Kidney (tissue), 14 donors: ENCODE results near the gene GRAP2. TPM values are rescaled to one million over a fixed set of nuclear protein-coding genes. Genes with fewer than 3 reads are reported as not detected.
A peak's percentile ranks its signal among the peaks of the same experiment; 100 is the strongest.

Experiments used
- DNase-seq, 5 donors: peaks; one replicate each; pipeline ENCODE4 v3.0.0-alpha.2; 2013 to 2020
- FAIRE-seq: peaks from 2 replicates; lab custom pipeline; 2012; peaks lifted over from hg19 to GRCh38; lab: Jason Lieb, UNC
- H3K27ac ChIP-seq, 2 donors: one replicate each; pipeline ENCODE4 v1.7.0; 2013; ENCODE audit warnings: low read depth in 2 of 2, low read length in 2 of 2, inconsistent platforms in 1 of 2
- H3K27me3 ChIP-seq: one replicate; pipeline ENCODE4 v1.7.1; 2013; ENCODE audit warnings: low read length, inconsistent platforms; ENCODE audit not compliant: control insufficient read depth, insufficient read depth
- H3K36me3 ChIP-seq, 3 donors: one replicate each; pipeline versions ENCODE4 v1.7.0 to v1.7.1; 2013; ENCODE audit warnings: low read length in 3 of 3, control low read depth in 1 of 3, inconsistent platforms in 1 of 3; ENCODE audit not compliant: insufficient read depth in 3 of 3, control insufficient read depth in 2 of 3
- H3K4me1 ChIP-seq, 3 donors: one replicate each; pipeline versions ENCODE4 v1.7.0 to v1.7.1; 2013; ENCODE audit warnings: low read length in 3 of 3, inconsistent platforms in 1 of 3, low read depth in 1 of 3; ENCODE audit not compliant: control insufficient read depth in 2 of 3, insufficient read depth in 2 of 3
- H3K4me3 ChIP-seq, 3 donors: one replicate each; pipeline versions ENCODE4 v1.7.0 to v1.8.1; 2013; ENCODE audit warnings: low read length in 3 of 3, control low read depth in 1 of 3, inconsistent platforms in 1 of 3
- H3K9ac ChIP-seq, 3 donors: one replicate each; pipeline versions ENCODE4 v1.7.0 to v1.7.1; 2013; ENCODE audit warnings: low read length in 3 of 3, control low read depth in 1 of 3, inconsistent platforms in 1 of 3
- H3K9me3 ChIP-seq, 3 donors: one replicate each; pipeline versions ENCODE4 v1.7.0 to v1.7.1; 2013; ENCODE audit warnings: low read length in 3 of 3, control low read depth in 1 of 3, inconsistent platforms in 1 of 3; ENCODE audit not compliant: control insufficient read depth in 2 of 3, insufficient read depth in 1 of 3
- intact Hi-C: fragments of 100-400 bp; cut with DNase I; formaldehyde crosslinking; loops from one replicate; pipeline ENCODE4 v1.11.1; 2022
- polyA plus RNA-seq: library from polyadenylated mRNA; stranded (reverse); fragments of 350-450 nt; fragmentation: Illumina TruSeq; extraction: RNeasy Lipid Tissue Mini Kit (QIAGEN cat#74804); gene quantifications from one replicate; pipeline ENCODE4 v1.2.3, GENCODE V29; 2014; ENCODE audit warnings: low read depth, low replicate concordance; ENCODE audit not compliant: insufficient read depth
- total RNA-seq: library from RNA; stranded (reverse); fragmentation: NEBNext Ultra II Directional; extraction: Animal tissue kit (Norgen Biotek cat#: 25700); gene quantifications from one replicate; pipeline ENCODE4 v1.2.1, GENCODE V29; 2021
- TF ChIP-seq, protein P1 (sequence below): IDR thresholded peaks from 3 replicates; pipeline ENCODE4 v1.5.1; 2012; ENCODE audit warnings: mild to moderate bottlenecking, moderate library complexity, borderline replicate concordance; ENCODE audit not compliant: insufficient read depth; ENCODE audit errors: extremely low read depth
- donor health status: control.
- donor health status: control.
- donor health status: control.
- donor health status: control.
- donor health status: control.
- donor health status: DM: yes; HTN: yes; CAD: no.
- donor health status: Normal renal cell carcinoma (clear cell type).

Gene GRAP2
- total and polyA plus RNA-seq, 2 donors from 2014 or later = 0.73 to 9.7 TPM

DNA sequence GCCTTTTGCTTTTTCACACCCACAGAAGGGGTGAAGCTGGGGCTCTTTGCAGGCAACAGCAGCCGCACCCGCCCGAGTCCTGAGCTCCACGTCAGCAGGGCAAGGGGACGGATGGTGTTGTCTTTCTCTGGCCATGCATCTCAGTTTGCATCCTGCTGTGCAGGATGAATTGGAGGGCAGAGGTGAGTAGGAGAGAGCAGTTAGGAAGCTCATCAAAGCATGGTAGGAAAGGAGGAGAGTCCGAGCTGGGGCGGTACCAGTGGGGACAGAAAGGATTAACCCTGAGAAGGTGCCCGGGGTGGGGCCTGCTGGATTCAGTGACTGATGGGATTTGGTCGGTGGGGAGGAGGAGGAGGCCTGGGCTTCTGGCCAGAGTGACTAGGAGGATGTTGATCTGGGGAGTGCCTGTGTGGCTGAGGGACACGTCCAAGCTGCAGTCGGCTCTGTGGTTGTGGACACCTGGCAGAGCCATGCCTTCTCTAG lies 108.4 kb downstream of the GRAP2 start:
- no peak for FAIRE-seq
- peaks cover 5% of the 10 kb centered on the region for H3K27me3 ChIP-seq
- H3K27ac ChIP-seq = no peak overlapping the region
- TF ChIP-seq, protein P1, sequence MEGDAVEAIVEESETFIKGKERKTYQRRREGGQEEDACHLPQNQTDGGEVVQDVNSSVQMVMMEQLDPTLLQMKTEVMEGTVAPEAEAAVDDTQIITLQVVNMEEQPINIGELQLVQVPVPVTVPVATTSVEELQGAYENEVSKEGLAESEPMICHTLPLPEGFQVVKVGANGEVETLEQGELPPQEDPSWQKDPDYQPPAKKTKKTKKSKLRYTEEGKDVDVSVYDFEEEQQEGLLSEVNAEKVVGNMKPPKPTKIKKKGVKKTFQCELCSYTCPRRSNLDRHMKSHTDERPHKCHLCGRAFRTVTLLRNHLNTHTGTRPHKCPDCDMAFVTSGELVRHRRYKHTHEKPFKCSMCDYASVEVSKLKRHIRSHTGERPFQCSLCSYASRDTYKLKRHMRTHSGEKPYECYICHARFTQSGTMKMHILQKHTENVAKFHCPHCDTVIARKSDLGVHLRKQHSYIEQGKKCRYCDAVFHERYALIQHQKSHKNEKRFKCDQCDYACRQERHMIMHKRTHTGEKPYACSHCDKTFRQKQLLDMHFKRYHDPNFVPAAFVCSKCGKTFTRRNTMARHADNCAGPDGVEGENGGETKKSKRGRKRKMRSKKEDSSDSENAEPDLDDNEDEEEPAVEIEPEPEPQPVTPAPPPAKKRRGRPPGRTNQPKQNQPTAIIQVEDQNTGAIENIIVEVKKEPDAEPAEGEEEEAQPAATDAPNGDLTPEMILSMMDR = no peak
- H3K4me3 ChIP-seq = no peak overlapping the region
- intact Hi-C loops = no loop called here
- peaks cover 0 to 18% (median 0%) of the 10 kb centered on the region in 3 donors for H3K4me1 ChIP-seq
- H3K36me3 ChIP-seq = no peaks in the 10 kb centered on the region
- peak in 4 of 5 donors; percentile 70 to 86 (median 78) for DNase-seq
- H3K9ac ChIP-seq = no peak overlapping the region
- H3K9me3 ChIP-seq = no peaks in the 10 kb centered on the region

DNA sequence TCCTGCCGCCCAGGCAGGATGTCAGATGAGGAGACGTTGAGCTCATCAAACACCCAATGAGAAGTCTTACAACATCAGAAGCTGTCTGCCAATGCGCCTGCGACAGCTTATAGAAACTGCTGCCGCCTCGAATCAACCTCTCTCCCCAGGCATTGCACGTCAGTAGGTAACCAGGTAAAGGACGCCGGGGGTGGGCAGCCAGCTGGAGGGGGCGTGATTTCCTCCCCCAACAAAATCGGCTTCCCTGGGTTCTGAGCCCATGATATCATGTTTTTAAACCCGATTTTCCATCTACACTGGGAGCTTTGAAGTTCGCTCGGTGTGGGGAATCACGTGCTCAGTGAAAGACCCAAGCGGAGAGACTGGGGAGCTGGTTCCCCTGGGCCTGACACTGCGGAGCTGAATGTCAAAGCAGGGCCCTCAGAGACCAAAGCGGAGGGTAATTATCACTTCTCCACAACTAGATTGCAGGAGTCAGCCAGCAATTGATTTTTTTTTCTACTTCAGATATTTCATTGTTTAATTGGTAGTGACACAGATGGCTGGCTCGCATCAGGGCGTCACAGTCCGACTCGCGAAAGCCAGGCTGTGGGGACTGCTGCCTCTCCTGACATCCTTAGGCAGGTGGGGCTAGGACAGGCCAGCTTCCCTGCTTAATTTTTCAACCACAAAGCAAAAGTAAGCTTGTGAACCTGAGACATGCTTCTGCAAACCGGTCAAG lies 109.2 kb downstream of the GRAP2 start:
- DNase-seq = peak in 1 of 5 donors; percentile 45
- intact Hi-C loops = no loop called here
- TF ChIP-seq, protein P1 = no peak
- H3K36me3 ChIP-seq = no peaks in the 10 kb centered on the region
- H3K9me3 ChIP-seq = no peaks in the 10 kb centered on the region
- H3K27ac ChIP-seq = no peak overlapping the region
- peaks cover 0 to 19% (median 0%) of the 10 kb centered on the region in 3 donors for H3K4me1 ChIP-seq
- no peak overlapping the region for H3K9ac ChIP-seq
- no peak overlapping the region for H3K4me3 ChIP-seq
- H3K27me3 ChIP-seq = peaks cover 5% of the 10 kb centered on the region
- FAIRE-seq = no peak

DNA sequence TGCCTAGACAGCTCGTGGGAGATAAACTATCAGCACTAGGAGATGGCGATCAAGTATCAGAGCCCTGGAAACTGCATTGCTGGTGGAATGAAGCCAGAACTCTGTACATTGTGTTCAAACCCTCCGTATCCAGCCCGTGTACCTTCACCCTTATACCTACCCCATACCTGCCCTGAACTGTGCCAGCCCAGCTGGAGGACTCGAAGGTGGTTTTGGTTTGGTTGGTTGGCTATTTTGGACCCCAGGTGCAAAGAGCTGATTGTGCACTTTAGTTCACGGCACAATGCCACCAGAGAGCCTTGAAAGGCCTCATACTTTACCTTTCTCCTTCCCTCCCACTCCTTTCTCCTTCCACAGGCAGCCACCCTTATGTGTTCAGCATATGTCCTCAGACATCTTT lies 109.9 kb downstream of the GRAP2 start:
- FAIRE-seq = no peak
- Histone ChIP-seq H3K4me1 (peaks cover 0 to 24% (median 0%) of the 10 kb centered on the region in 3 donors), H3K9me3 (no peaks in the 10 kb centered on the region), H3K9ac (no peak overlapping the region), H3K4me3 (no peak overlapping the region), H3K27ac (no peak overlapping the region), H3K36me3 (no peaks in the 10 kb centered on the region), H3K27me3 (peaks cover 5% of the 10 kb centered on the region)
- TF ChIP-seq, protein P1 = no peak
- peak in 1 of 5 donors; percentile 8 for DNase-seq
- intact Hi-C loops = no loop called here
